HepG2 (cell line): ENCODE measurements around the gene PTPRM. TPM values are rescaled to one million over a fixed set of nuclear protein-coding genes. Genes with fewer than 3 reads are reported as not detected.

Experiments
- ATAC-seq: fragments of 200-7000 bp; cut with Tn5 transposase; 3 replicates; pipeline ENCODE4 v1.9.1; 2020; ENCODE audit warnings: mild to moderate bottlenecking, moderate library complexity
- BruUV-seq: library from RNA; stranded (reverse); fragments of 400-500 nt; replicated peaks from 2 replicates; lab custom pipeline; 2021; lab: Mats Ljungman, UMichigan
- CTCF ChIA-PET: fragments of 300-600 bp; formaldehyde crosslinking; extraction: SDS; loops from one replicate; lab custom pipeline; 2021; ENCODE audit warnings: low total read pairs, inconsistent platforms, low intra/inter-chr PET ratio; lab: Yijun Ruan, JAX
- POLR2A ChIA-PET: fragments of 350-600 bp; sonication (Branson Sonifier 250); formaldehyde crosslinking; loops from one replicate; lab custom pipeline; 2020; ENCODE audit warnings: antibody characterized with exemption, inconsistent platforms; lab: Yijun Ruan, JAX
- DNase-seq: peaks from one replicate; pipeline ENCODE4 v3.0.0-alpha.2; 2015; ENCODE audit warnings: low spot score
- FAIRE-seq: peaks from 3 replicates; lab custom pipeline; 2011; peaks lifted over from hg19 to GRCh38; lab: Jason Lieb, UNC
- H2AFZ ChIP-seq: one replicate; pipeline ENCODE4 v1.6.1; 2011; ENCODE audit warnings: low read length, inconsistent platforms
- H3K27ac ChIP-seq: fragments of 300-600 bp; 3 replicates; pipeline ENCODE4 v1.8.0; 2011; ENCODE audit warnings: mixed run types, mild to moderate bottlenecking, mixed read lengths, low read length, inconsistent platforms; ENCODE audit not compliant: insufficient read depth; ENCODE audit errors: extremely low read length
- H3K27me3 ChIP-seq, 2 experiments: fragments of 200-600 bp in 1 of 2; 2 replicates in 1 of 2; 3 replicates in 1 of 2; pipeline versions ENCODE4 v1.6.0 to v1.8.0; 2011; ENCODE audit warnings: low read length in 2 of 2, mild to moderate bottlenecking in 2 of 2, moderate library complexity in 2 of 2, inconsistent platforms in 1 of 2; ENCODE audit not compliant: insufficient read depth in 2 of 2, control insufficient read depth in 1 of 2
- H3K36me3 ChIP-seq, 2 experiments: fragments of 200-600 bp in 1 of 2; replicated peaks in 1 of 2; 2 replicates in 1 of 2; 3 replicates in 1 of 2; pipeline versions ENCODE4 v1.5.1 to v1.8.0; 2011; ENCODE audit warnings: low read length in 2 of 2, inconsistent platforms in 1 of 2; ENCODE audit not compliant: insufficient read depth in 2 of 2, control insufficient read depth in 1 of 2
- H3K4me1 ChIP-seq: 2 replicates; pipeline ENCODE4 v1.5.1; 2012; ENCODE audit warnings: low read length, inconsistent platforms; ENCODE audit not compliant: insufficient read depth
- H3K4me2 ChIP-seq: 2 replicates; pipeline ENCODE4 v1.6.0; 2011; ENCODE audit warnings: low read depth, low read length, inconsistent platforms
- H3K4me3 ChIP-seq, 3 experiments: fragments of 200-600 bp in 1 of 3; sonication (generic), shearing (Covaris generic) in 1 of 3; replicated peaks in 1 of 3; 2 replicates each; pipeline ENCODE4 v1.5.1; 2011 to 2016; ENCODE audit warnings: low read length in 3 of 3, inconsistent platforms in 2 of 3, low read depth in 2 of 3, mild to moderate bottlenecking in 2 of 3, control low read depth in 1 of 3, mixed read lengths in 1 of 3; ENCODE audit not compliant: insufficient read depth in 1 of 3
- H3K79me2 ChIP-seq: one replicate; pipeline ENCODE4 v1.6.1; 2011; ENCODE audit warnings: low read length, inconsistent platforms; ENCODE audit not compliant: insufficient read depth
- H3K9ac ChIP-seq: 2 replicates; pipeline ENCODE4 v1.6.0; 2011; ENCODE audit warnings: mild to moderate bottlenecking, low read depth, low read length, inconsistent platforms; ENCODE audit not compliant: insufficient read depth
- H3K9me3 ChIP-seq: 2 replicates; pipeline ENCODE4 v1.5.1; 2012; ENCODE audit warnings: mild to moderate bottlenecking, low read length
- H4K20me1 ChIP-seq: 2 replicates; pipeline ENCODE4 v1.6.0; 2011; ENCODE audit warnings: inconsistent platforms, mild to moderate bottlenecking, low read length, moderate library complexity; ENCODE audit not compliant: insufficient read depth
- AGO2 ChIP-seq: fragments of 200-400 bp; formaldehyde crosslinking; optimal IDR thresholded peaks from 2 replicates; pipeline ENCODE3; 2017; ENCODE audit warnings: mild to moderate bottlenecking, low read depth, low read length, moderate library complexity
- ATF7-NPFF ChIP-seq: sonication (generic); formaldehyde crosslinking; IDR thresholded peaks from 2 replicates; pipeline ENCODE4 v1.8.1; 2023; ENCODE audit warnings: mild to moderate bottlenecking, low read depth, missing genetic modification reagents, moderate library complexity
- DNMT3B ChIP-seq: conservative IDR thresholded peaks from 2 replicates; pipeline ENCODE4 v1.6.1; 2016; ENCODE audit warnings: missing biosample characterization, control low read depth
- EZH2 ChIP-seq: conservative IDR thresholded peaks from 2 replicates; pipeline ENCODE4 v1.6.1; 2012; ENCODE audit warnings: mild to moderate bottlenecking, low read depth, low read length, moderate library complexity
- FLYWCH1 ChIP-seq: sonication (generic); formaldehyde crosslinking; IDR thresholded peaks from 2 replicates; pipeline ENCODE4 v1.8.1; 2023; ENCODE audit warnings: mild to moderate bottlenecking, missing genetic modification reagents
- FOXA3 ChIP-seq: IDR thresholded peaks from 2 replicates; pipeline ENCODE4 v1.6.1; 2016; ENCODE audit warnings: missing genetic modification reagents, missing compliant biosample characterization
- GATA4 ChIP-seq: sonication (generic); IDR thresholded peaks from 2 replicates; pipeline ENCODE4 v1.6.1; 2016; ENCODE audit warnings: antibody characterized with exemption, low read depth, borderline replicate concordance
- GATAD2A ChIP-seq: IDR thresholded peaks from 2 replicates; pipeline ENCODE4 v1.6.1; 2016
- MEIS2 ChIP-seq: sonication (generic); formaldehyde crosslinking; IDR thresholded peaks from 2 replicates; pipeline ENCODE4 v1.9.0; 2021; ENCODE audit warnings: mild to moderate bottlenecking, missing genetic modification reagents
- SMYD3 ChIP-seq: sonication (generic); formaldehyde crosslinking; IDR thresholded peaks from 2 replicates; pipeline ENCODE4 v1.8.1; 2023; ENCODE audit warnings: mild to moderate bottlenecking, missing genetic modification reagents
- SP140L ChIP-seq: sonication (generic); formaldehyde crosslinking; IDR thresholded peaks from 2 replicates; pipeline ENCODE4 v1.4.0; 2020; ENCODE audit warnings: missing genetic modification reagents, borderline replicate concordance
- SP5 ChIP-seq: IDR thresholded peaks from 2 replicates; pipeline ENCODE4 v1.6.1; 2016; ENCODE audit warnings: low read depth, borderline replicate concordance
- ZBTB39 ChIP-seq: sonication (generic); formaldehyde crosslinking; IDR thresholded peaks from 2 replicates; pipeline ENCODE4 v1.5.0; 2020; ENCODE audit warnings: missing genetic modification reagents
- ZBTB8A ChIP-seq: sonication (generic); formaldehyde crosslinking; IDR thresholded peaks from 2 replicates; pipeline ENCODE4 v1.4.0; 2020; ENCODE audit warnings: mild to moderate bottlenecking, low read depth, missing genetic modification reagents, borderline replicate concordance
- ZNF20 ChIP-seq: sonication (generic); formaldehyde crosslinking; IDR thresholded peaks from 2 replicates; pipeline ENCODE4 v1.4.0; 2020; ENCODE audit warnings: mild to moderate bottlenecking, moderate library complexity, missing genetic modification reagents
- ZNF234 ChIP-seq: sonication (generic); formaldehyde crosslinking; conservative IDR thresholded peaks from 2 replicates; pipeline ENCODE4 v1.5.1; 2020; ENCODE audit warnings: mild to moderate bottlenecking, missing genetic modification reagents
- ZNF292 ChIP-seq: sonication (generic); formaldehyde crosslinking; IDR thresholded peaks from 2 replicates; pipeline ENCODE4 v1.8.1; 2022; ENCODE audit warnings: mild to moderate bottlenecking, low read depth, missing genetic modification reagents, borderline replicate concordance
- ZNF350 ChIP-seq: sonication (generic); formaldehyde crosslinking; IDR thresholded peaks from 2 replicates; pipeline ENCODE4 v1.4.0; 2020; ENCODE audit warnings: mild to moderate bottlenecking, low read depth, missing genetic modification reagents, borderline replicate concordance
- ZNF552 ChIP-seq: sonication (generic); formaldehyde crosslinking; IDR thresholded peaks from 2 replicates; pipeline ENCODE4 v1.9.0; 2022; ENCODE audit warnings: missing genetic modification reagents, mild to moderate bottlenecking, borderline replicate concordance
- ZSCAN30 ChIP-seq: sonication (generic); formaldehyde crosslinking; IDR thresholded peaks from 2 replicates; pipeline ENCODE4 v1.5.0; 2020; ENCODE audit warnings: mild to moderate bottlenecking, missing genetic modification reagents
- WGBS: methylation state at CpG from one replicate; pipeline ENCODE4 v1.1.6; 2017; ENCODE audit warnings: low lambda C conversion rate; 5-methylcytosine and 5-hydroxymethylcytosine counted together
- in situ Hi-C: cut with HindIII; loops from 2 replicates; pipeline ENCODE4 v1.10.0; 2017; ENCODE audit warnings: low pct_unique_long_range_greater_than_20kb; ENCODE audit not compliant: extremely low pct_ligation_motif_present
- intact Hi-C: fragments of 100-400 bp; cut with micrococcal nuclease; formaldehyde crosslinking; loops from one replicate; pipeline ENCODE4 v1.10.0; 2022; ENCODE audit not compliant: unreplicated experiment
- polyA plus RNA-seq, 8 experiments: library from polyadenylated mRNA; depleted of rRNA in 3 of 8; stranded (reverse) in 7 of 8; unstranded in 1 of 8; fragments of >200 nt; fragmentation: Illumina TruSeq in 4 of 8; extraction: Trizol in 4 of 8; gene quantifications; 2 replicates each; pipeline versions ENCODE4 v1.2.1 to v1.2.3, GENCODE V29; 2011 to 2016; ENCODE audit warnings: low read depth in 4 of 8, missing spikeins in 1 of 8, mixed read lengths in 1 of 8; ENCODE audit not compliant: insufficient read depth in 1 of 8
- total RNA-seq, 5 experiments: library from RNA; depleted of rRNA; stranded (reverse); fragments of >200 nt; fragmentation: Illumina TruSeq; extraction: Trizol; gene quantifications; 2 replicates each; pipeline ENCODE4 v1.2.3, GENCODE V29; 2016; ENCODE audit warnings: low read depth in 1 of 5
- TF ChIP-seq, protein P1 (sequence below): sonication (generic); formaldehyde crosslinking; IDR thresholded peaks from 2 replicates; pipeline ENCODE4 v1.5.0; 2020; ENCODE audit warnings: missing genetic modification reagents

The PTPRM gene
- total and polyA plus RNA-seq, 2 of the 13 experiments (the other 11 are each of a cell fraction or from before 2014, with no cell fraction given), result 12.6 to 108 TPM

GRCh38 chr18:7586379-7586778 is 19.3 kb downstream of the PTPRM start (continued):
- TF ChIP-seq ATF7-NPFF (CRISPR knock-in tag) (no peak), FOXA3 (CRISPR knock-in tag) (no peak), GATAD2A (CRISPR knock-in tag) (no peak), ZNF350 (CRISPR knock-in tag) (no peak), ZNF20 (CRISPR knock-in tag) (no peak), MEIS2 (CRISPR knock-in tag) (no peak), ZNF234 (no peak), AGO2 (no peak), SMYD3 (CRISPR knock-in tag) (no peak), ZBTB8A (CRISPR knock-in tag) (no peak)
- TF ChIP-seq, protein P1, sequence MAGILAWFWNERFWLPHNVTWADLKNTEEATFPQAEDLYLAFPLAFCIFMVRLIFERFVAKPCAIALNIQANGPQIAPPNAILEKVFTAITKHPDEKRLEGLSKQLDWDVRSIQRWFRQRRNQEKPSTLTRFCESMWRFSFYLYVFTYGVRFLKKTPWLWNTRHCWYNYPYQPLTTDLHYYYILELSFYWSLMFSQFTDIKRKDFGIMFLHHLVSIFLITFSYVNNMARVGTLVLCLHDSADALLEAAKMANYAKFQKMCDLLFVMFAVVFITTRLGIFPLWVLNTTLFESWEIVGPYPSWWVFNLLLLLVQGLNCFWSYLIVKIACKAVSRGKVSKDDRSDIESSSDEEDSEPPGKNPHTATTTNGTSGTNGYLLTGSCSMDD (CRISPR knock-in tag), result no peak

- DNase-seq, result no peak
- ATAC-seq, result no peak
- 85% methylated on average over 1 of the region's 1 CpG for WGBS
- intact Hi-C loops (no loop called here), in situ Hi-C loops (no loop called here)
- Histone ChIP-seq H3K4me3 (no peak overlapping the region), H3K27me3 (no peaks in the 10 kb centered on the region), H3K36me3 (no peaks in the 10 kb centered on the region), H4K20me1 (no peaks in the 10 kb centered on the region), H2AFZ (no peak overlapping the region), H3K9me3 (no peaks in the 10 kb centered on the region), H3K4me2 (no peak overlapping the region), H3K27ac (no peak overlapping the region), H3K79me2 (peaks cover 10% of the 10 kb centered on the region), H3K9ac (no peak overlapping the region), H3K4me1 (0 out of 2 replicates have a peak, but pooled peaks cover 10% of the 10 kb centered on the region)
- FAIRE-seq, result no peak
- ChIA-PET CTCF (no interaction called here), POLR2A (no interaction called here)
- BruUV-seq, result no TSS peak
- TF ChIP-seq ZBTB39 (CRISPR knock-in tag), result no peak
- TF ChIP-seq ZSCAN30, result no peak
- TF ChIP-seq FLYWCH1 (CRISPR knock-in tag), result no peak
- TF ChIP-seq ZNF552 (CRISPR knock-in tag), result no peak
- TF ChIP-seq EZH2, result no peak
- no peak for TF ChIP-seq SP5 (CRISPR knock-in tag)
- no peak for TF ChIP-seq GATA4
- no peak for TF ChIP-seq DNMT3B
- no peak for TF ChIP-seq ZNF292 (CRISPR knock-in tag)
- no peak for TF ChIP-seq SP140L (CRISPR knock-in tag)
Measured at GRCh38 chr18:7590826-7591560, 23.9 kb downstream of the PTPRM start.
